H1 (cell line): ENCODE results near the gene NSG2. TPM values are rescaled to one million over a fixed set of nuclear protein-coding genes. Genes with fewer than 3 reads are reported as not detected.

ENCODE experiments used
- CTCF ChIA-PET: fragments of 300-600 bp; sonication (Branson Sonifier 250); formaldehyde crosslinking; loops from one replicate; lab custom pipeline; 2021; ENCODE audit not compliant: partially characterized antibody; lab: Charles Lee
- POLR2A ChIA-PET: fragments of 300-600 bp; sonication (Branson Sonifier 250); formaldehyde crosslinking; loops from one replicate; lab custom pipeline; 2021; ENCODE audit warnings: inconsistent platforms; ENCODE audit not compliant: partially characterized antibody; lab: Charles Lee
- DNase-seq, 2 experiments: peaks; one replicate each; pipeline versions ENCODE4 v3.0.0 to v3.0.0-alpha.2; 2010 to 2022; ENCODE audit warnings: low spot score in 2 of 2, low read depth in 1 of 2, mixed read lengths in 1 of 2
- FAIRE-seq: peaks from 2 replicates; lab custom pipeline; 2011; peaks lifted over from hg19 to GRCh38; lab: Jason Lieb, UNC
- H2AFZ ChIP-seq: 2 replicates; pipeline ENCODE4 v1.8.1; 2012; ENCODE audit warnings: low read length, inconsistent platforms
- H2AK5ac ChIP-seq: 2 replicates; pipeline ENCODE4 v1.6.1; 2013; ENCODE audit warnings: low read depth, low read length
- H2BK120ac ChIP-seq: replicated peaks from 2 replicates; pipeline ENCODE3; 2013; ENCODE audit warnings: low read depth, low read length, inconsistent platforms
- H2BK12ac ChIP-seq: 2 replicates; pipeline ENCODE4 v1.6.1; 2013; ENCODE audit warnings: low read depth, low read length
- H2BK15ac ChIP-seq: 2 replicates; pipeline ENCODE4 v1.6.1; 2013; ENCODE audit warnings: low read length
- H2BK20ac ChIP-seq: 2 replicates; pipeline ENCODE4 v1.6.1; 2013; ENCODE audit warnings: low read length
- H2BK5ac ChIP-seq: 2 replicates; pipeline ENCODE4 v1.6.1; 2013; ENCODE audit warnings: low read depth, low read length
- H3K14ac ChIP-seq: 2 replicates; pipeline ENCODE4 v1.6.1; 2013; ENCODE audit warnings: inconsistent platforms; ENCODE audit not compliant: insufficient read length
- H3K18ac ChIP-seq: 2 replicates; pipeline ENCODE4 v1.6.1; 2013; ENCODE audit warnings: low read length; ENCODE audit errors: extremely low read depth
- H3K23ac ChIP-seq: 2 replicates; pipeline ENCODE4 v1.6.1; 2013; ENCODE audit warnings: inconsistent platforms; ENCODE audit not compliant: insufficient read length
- H3K23me2 ChIP-seq: 2 replicates; pipeline ENCODE4 v1.6.1; 2013; ENCODE audit warnings: low read depth, low read length
- H3K27ac ChIP-seq: 2 replicates; pipeline ENCODE4 v1.6.1; 2011; ENCODE audit warnings: low read depth, low read length, inconsistent platforms
- H3K27me3 ChIP-seq, 4 experiments: replicated peaks in 1 of 4; 1 replicate in 1 of 4; 2 replicates in 3 of 4; pipeline versions ENCODE4 v1.6.1 to v1.8.1; 2011 to 2013; ENCODE audit warnings: low read length in 3 of 4, mild to moderate bottlenecking in 3 of 4, inconsistent platforms in 2 of 4, mixed read lengths in 2 of 4, moderate library complexity in 1 of 4; ENCODE audit not compliant: control insufficient read depth in 3 of 4, insufficient read depth in 3 of 4; ENCODE audit errors: extremely low read depth in 1 of 4
- H3K36me3 ChIP-seq, 4 experiments: 2 replicates each; pipeline versions ENCODE4 v1.6.1 to v1.8.1; 2011 to 2013; ENCODE audit warnings: mild to moderate bottlenecking in 4 of 4, low read length in 3 of 4, moderate library complexity in 2 of 4, control low read depth in 1 of 4, inconsistent platforms in 1 of 4; ENCODE audit not compliant: insufficient read depth in 4 of 4, control insufficient read depth in 2 of 4
- H3K4ac ChIP-seq: replicated peaks from 2 replicates; pipeline ENCODE3; 2013; ENCODE audit warnings: low read length, low read depth, mixed read lengths, inconsistent platforms; ENCODE audit not compliant: insufficient read length
- H3K4me1 ChIP-seq, 4 experiments: replicated peaks in 1 of 4; 1 replicate in 1 of 4; 2 replicates in 3 of 4; pipeline versions ENCODE4 v1.6.1 to v1.8.1; 2011 to 2013; ENCODE audit warnings: low read length in 3 of 4, inconsistent platforms in 2 of 4, mixed read lengths in 1 of 4; ENCODE audit not compliant: insufficient read depth in 4 of 4, control insufficient read depth in 3 of 4
- H3K4me2 ChIP-seq, 2 experiments: 2 replicates each; pipeline versions ENCODE4 v1.6.1 to v1.8.1; 2011 to 2013; ENCODE audit warnings: low read depth in 2 of 2, low read length in 2 of 2, control low read depth in 1 of 2, inconsistent platforms in 1 of 2, mild to moderate bottlenecking in 1 of 2; ENCODE audit not compliant: insufficient read depth in 1 of 2
- H3K4me3 ChIP-seq, 4 experiments: fragments of 200-600, 300-600 bp in 1 of 4; sonication (generic), shearing (Covaris generic), sonication (Bioruptor Twin) in 1 of 4; 2 replicates each; pipeline versions ENCODE4 v1.5.1 to v1.8.1; 2011 to 2016; ENCODE audit warnings: low read length in 4 of 4, low read depth in 3 of 4, control low read depth in 2 of 4, inconsistent platforms in 2 of 4, mild to moderate bottlenecking in 2 of 4, mixed read lengths in 1 of 4, moderate library complexity in 1 of 4; ENCODE audit not compliant: insufficient read depth in 2 of 4; ENCODE audit errors: extremely low read depth in 1 of 4
- H3K56ac ChIP-seq: replicated peaks from 2 replicates; pipeline ENCODE3; 2013; ENCODE audit warnings: low read depth, mild to moderate bottlenecking, mixed read lengths, low read length, inconsistent platforms; ENCODE audit not compliant: insufficient read length
- H3K79me1 ChIP-seq: 2 replicates; pipeline ENCODE4 v1.6.1; 2013; ENCODE audit warnings: low read depth, low read length, control low read depth
- H3K79me2 ChIP-seq, 2 experiments: 2 replicates each; pipeline versions ENCODE4 v1.6.1 to v1.8.1; 2012 to 2013; ENCODE audit warnings: low read length in 2 of 2, mild to moderate bottlenecking in 2 of 2, inconsistent platforms in 1 of 2; ENCODE audit not compliant: insufficient read depth in 2 of 2, control insufficient read depth in 1 of 2
- H3K9ac ChIP-seq, 4 experiments: replicated peaks in 1 of 4; 1 replicate in 1 of 4; 2 replicates in 3 of 4; pipeline versions ENCODE4 v1.6.1 to v1.8.1; 2011 to 2013; ENCODE audit warnings: low read depth in 3 of 4, low read length in 3 of 4, control low read depth in 2 of 4, mild to moderate bottlenecking in 2 of 4, moderate library complexity in 2 of 4, inconsistent platforms in 1 of 4; ENCODE audit errors: extremely low read depth in 1 of 4
- H3K9me3 ChIP-seq, 2 experiments: 2 replicates each; pipeline versions ENCODE4 v1.6.1 to v1.8.1; 2012 to 2013; ENCODE audit warnings: mild to moderate bottlenecking in 2 of 2, moderate library complexity in 2 of 2, control low read depth in 1 of 2, inconsistent platforms in 1 of 2, low read depth in 1 of 2, low read length in 1 of 2, mixed read lengths in 1 of 2; ENCODE audit not compliant: insufficient read depth in 2 of 2
- H4K20me1 ChIP-seq, 2 experiments: replicated peaks in 1 of 2; 2 replicates each; pipeline versions ENCODE3 to v1.8.1; 2011 to 2013; ENCODE audit warnings: inconsistent platforms in 2 of 2, low read length in 2 of 2, mild to moderate bottlenecking in 1 of 2; ENCODE audit not compliant: insufficient read depth in 2 of 2, control insufficient read depth in 1 of 2
- H4K5ac ChIP-seq: 2 replicates; pipeline ENCODE4 v1.6.1; 2013; ENCODE audit warnings: low read length, low read depth, mixed read lengths, inconsistent platforms; ENCODE audit not compliant: insufficient read length
- H4K8ac ChIP-seq: 2 replicates; pipeline ENCODE4 v1.8.0; 2013; ENCODE audit warnings: mild to moderate bottlenecking, moderate library complexity, low read length, inconsistent platforms; ENCODE audit not compliant: insufficient read depth; ENCODE audit errors: extremely low read depth
- H4K91ac ChIP-seq: replicated peaks from 2 replicates; pipeline ENCODE3; 2013; ENCODE audit warnings: low read length, mixed read lengths, inconsistent platforms; ENCODE audit not compliant: insufficient read length
- CREB1 ChIP-seq: IDR thresholded peaks from 2 replicates; pipeline ENCODE4 v1.6.1; 2012; ENCODE audit warnings: inconsistent platforms
- EGR1 ChIP-seq: IDR thresholded peaks from 2 replicates; pipeline ENCODE4 v1.6.1; 2011; ENCODE audit warnings: low read depth, low read length, borderline replicate concordance
- FOSL1 ChIP-seq: IDR thresholded peaks from 2 replicates; pipeline ENCODE4 v1.6.1; 2011; ENCODE audit warnings: mild to moderate bottlenecking, low read depth, low read length, moderate library complexity; ENCODE audit not compliant: insufficient read depth
- GABPA ChIP-seq: IDR thresholded peaks from 2 replicates; pipeline ENCODE4 v1.6.1; 2011; ENCODE audit warnings: mild to moderate bottlenecking, low read length, moderate library complexity, borderline replicate concordance; ENCODE audit not compliant: insufficient read depth
- MAFK ChIP-seq: IDR thresholded peaks from 2 replicates; pipeline ENCODE4 v1.6.1; 2012; ENCODE audit warnings: low read depth, mild to moderate bottlenecking, improper control_type of control experiment, low read length
- POU5F1 ChIP-seq: IDR thresholded peaks from 2 replicates; pipeline ENCODE4 v1.6.1; 2011; ENCODE audit warnings: low read depth, mild to moderate bottlenecking, low read length, moderate library complexity
- RXRA ChIP-seq: IDR thresholded peaks from 2 replicates; pipeline ENCODE4 v1.6.1; 2011; ENCODE audit warnings: low read depth, mild to moderate bottlenecking, low read length, moderate library complexity; ENCODE audit not compliant: insufficient read depth
- SIRT6 ChIP-seq: IDR thresholded peaks from one replicate; pipeline ENCODE4 v1.7.1; 2012; ENCODE audit warnings: low read length, inconsistent platforms
- TEAD4 ChIP-seq: IDR thresholded peaks from 2 replicates; pipeline ENCODE4 v1.6.1; 2012; ENCODE audit warnings: low read depth, low read length, inconsistent platforms, mixed read lengths
- YY1 ChIP-seq: IDR thresholded peaks from 2 replicates; pipeline ENCODE4 v1.6.1; 2011; ENCODE audit warnings: low read depth, mild to moderate bottlenecking, low read length
- WGBS, 2 experiments: shearing (Covaris generic) in 1 of 2; methylation state at CpG; one replicate each; pipeline versions ENCODE4 v1.1.6 to v1.1.7; 2013 to 2015; ENCODE audit warnings: low lambda C conversion rate in 2 of 2, mixed read lengths in 2 of 2, inconsistent platforms in 1 of 2, low coverage in 1 of 2, missing lambda C conversion rate in 1 of 2; ENCODE audit not compliant: insufficient replicate concordance in 2 of 2, insufficient coverage in 1 of 2, insufficient read length in 1 of 2; ENCODE audit errors: extremely low coverage in 1 of 2, missing lambda C conversion rate in 1 of 2; 5-methylcytosine and 5-hydroxymethylcytosine counted together
- polyA plus RNA-seq, 7 experiments: library from polyadenylated mRNA; depleted of rRNA in 3 of 7; stranded (reverse) in 5 of 7; unstranded in 2 of 7; fragments of >200 nt in 5 of 7; fragments of 200-250 nt in 2 of 7; gene quantifications; 1 replicate in 5 of 7; 2 replicates in 1 of 7; 4 replicates in 1 of 7; pipeline versions ENCODE4 v1.2.1 to v1.2.3, GENCODE V29; 2011 to 2013; ENCODE audit warnings: missing spikeins in 2 of 7, mixed read lengths in 2 of 7
- total RNA-seq: library from RNA; stranded (reverse); fragmentation: NEBNext Ultra II Directional; extraction: Animal tissue kit (Norgen Biotek cat#: 25700); gene quantifications from 2 replicates; pipeline ENCODE4 v1.2.1, GENCODE V29; 2021

The NSG2 gene
- total and polyA plus RNA-seq, 2 of the 8 experiments (the other 6 are each of a cell fraction or from before 2014, with no cell fraction given), result 0.56 to 0.78 TPM

DNA sequence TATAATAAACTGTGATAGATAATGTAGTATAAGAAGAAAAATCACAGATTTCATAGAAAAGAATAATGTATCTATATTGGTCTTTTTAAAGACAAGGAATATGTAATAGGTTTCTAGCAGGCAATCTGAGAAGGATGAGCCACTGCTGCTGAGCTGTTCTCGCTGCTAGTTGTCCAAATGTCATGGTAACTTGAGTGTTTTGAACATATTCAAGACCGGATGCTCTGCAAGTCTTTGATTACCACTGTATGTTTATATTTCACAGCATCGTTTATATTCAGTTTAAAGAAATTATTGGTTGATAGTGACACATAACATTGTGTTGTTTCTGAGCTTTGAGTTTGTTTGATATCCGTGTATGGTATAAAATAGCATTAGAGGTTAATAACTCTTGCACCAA is 47.0 kb upstream of the NSG2 start:
- H3K27me3 ChIP-seq, result no peaks in the 10 kb centered on the region; a peak in 1 of 7 replicates
- ChIA-PET POLR2A (no interaction called here), CTCF (interaction anchor here (1.0 to 1.7 kb wide), 3 partner anchors 12 to 313 kb away, joined by 3 to 4 read pairs (median 4); partner anchors contain the start of gene NSG2)
- TF ChIP-seq CREB1, result no peak
- TF ChIP-seq EGR1, result no peak
- TF ChIP-seq POU5F1, result no peak
- no peak for TF ChIP-seq YY1
- TF ChIP-seq MAFK, result no peak
- TF ChIP-seq TEAD4, result no peak
- no peak for TF ChIP-seq SIRT6
- no peak for TF ChIP-seq GABPA
- no peak for TF ChIP-seq RXRA
- TF ChIP-seq FOSL1, result no peak

More for the DNA sequence above, 47.0 kb upstream of the NSG2 start:
- Histone ChIP-seq H3K9me3 (no peaks in the 10 kb centered on the region), H3K9ac (no peak overlapping the region), H4K8ac (no peak overlapping the region), H4K91ac (no peak overlapping the region), H2BK5ac (no peak overlapping the region), H3K56ac (no peak overlapping the region), H2BK12ac (no peak overlapping the region), H3K18ac (no peak overlapping the region), H2BK120ac (no peak overlapping the region), H3K4ac (no peak overlapping the region), H2AK5ac (no peak overlapping the region), H3K4me3 (no peak overlapping the region), H3K14ac (no peak overlapping the region), H3K4me1 (no peaks in the 10 kb centered on the region), H3K23ac (no peak overlapping the region), H3K4me2 (no peak overlapping the region), H2BK20ac (no peak overlapping the region), H2AFZ (no peak overlapping the region), H4K5ac (no peak overlapping the region), H3K79me1 (no peaks in the 10 kb centered on the region), H3K23me2 (no peaks in the 10 kb centered on the region; the same call in 1 of the 2 replicates), H4K20me1 (no peaks in the 10 kb centered on the region), H3K36me3 (no peaks in the 10 kb centered on the region), H3K79me2 (no peaks in the 10 kb centered on the region), H3K27ac (no peak overlapping the region), H2BK15ac (no peak overlapping the region)
- no peak for DNase-seq
- no peak for FAIRE-seq
- WGBS, 2 experiments, result 86% methylated on average over 4 of the region's 4 CpGs; no CpG with 5 or more reads in 1 of the 2 experiments
